HEK293 (cell line): ENCODE results near the gene TBL1XR1.

Source experiments
- CTCF ChIA-PET: fragments of 350-600 bp; formaldehyde crosslinking; extraction: SDS; loops from one replicate; lab custom pipeline; 2021; ENCODE audit warnings: antibody characterized with exemption; lab: Yijun Ruan, JAX
- POLR2A ChIA-PET: fragments of 300-600 bp; formaldehyde crosslinking; extraction: SDS; loops from one replicate; lab custom pipeline; 2020; ENCODE audit warnings: antibody characterized with exemption, inconsistent platforms; lab: Yijun Ruan, JAX
- H3K27ac ChIP-seq: fragments of 200-500 bp; sonication (Bioruptor generic); 2 replicates; pipeline ENCODE4 v1.5.1; 2014; ENCODE audit warnings: low read depth, low read length, control low read depth, inconsistent platforms; ENCODE audit errors: extremely low read depth
- H3K36me3 ChIP-seq, 2 experiments: fragments of 200-500 bp in 1 of 2; sonication (Bioruptor generic) in 1 of 2; 1 replicate in 1 of 2; 2 replicates in 1 of 2; pipeline ENCODE4 v1.5.1; 2014 to 2017; ENCODE audit warnings: inconsistent platforms in 2 of 2, low read length in 2 of 2; ENCODE audit not compliant: control insufficient read depth in 2 of 2, insufficient read depth in 1 of 2
- H3K4me1 ChIP-seq: fragments of 200-500 bp; sonication (Bioruptor generic); 2 replicates; pipeline ENCODE4 v1.5.1; 2014; ENCODE audit warnings: mild to moderate bottlenecking, low read length, inconsistent platforms; ENCODE audit not compliant: control insufficient read depth, insufficient read depth
- H3K4me3 ChIP-seq: 2 replicates; pipeline ENCODE4 v1.5.1; 2011; ENCODE audit warnings: low read depth, mild to moderate bottlenecking, control low read depth, low read length, moderate library complexity
- H3K9me3 ChIP-seq: fragments of 200-500 bp; sonication (Bioruptor generic); 2 replicates; pipeline ENCODE4 v1.5.1; 2014; ENCODE audit warnings: low read depth, low read length, inconsistent platforms; ENCODE audit not compliant: control insufficient read depth, insufficient read depth
- REPIN1 ChIP-seq: fragments of 450-650 bp; formaldehyde crosslinking; IDR thresholded peaks from 2 replicates; pipeline ENCODE4 v1.5.1; 2017; ENCODE audit warnings: missing biosample characterization, missing genetic modification characterization, low read depth
- ZFHX2 ChIP-seq: fragments of 450-650 bp; formaldehyde crosslinking; conservative IDR thresholded peaks from 2 replicates; pipeline ENCODE4 v1.5.1; 2016; ENCODE audit warnings: missing biosample characterization, missing genetic modification characterization
- ZFP37 ChIP-seq: fragments of 450-650 bp; formaldehyde crosslinking; IDR thresholded peaks from 2 replicates; pipeline ENCODE4 v1.5.1; 2016; ENCODE audit warnings: missing biosample characterization, missing genetic modification characterization
- ZIC2 ChIP-seq: fragments of 450-650 bp; formaldehyde crosslinking; IDR thresholded peaks from 2 replicates; pipeline ENCODE4 v1.5.1; 2016; ENCODE audit warnings: missing biosample characterization, missing genetic modification characterization
- ZNF10 ChIP-seq: fragments of 450-650 bp; formaldehyde crosslinking; IDR thresholded peaks from 2 replicates; pipeline ENCODE4 v1.5.1; 2017; ENCODE audit warnings: missing biosample characterization, missing genetic modification characterization
- ZNF140 ChIP-seq: fragments of 450-650 bp; formaldehyde crosslinking; IDR thresholded peaks from 2 replicates; pipeline ENCODE4 v1.5.1; 2016; ENCODE audit warnings: missing biosample characterization, missing genetic modification characterization
- ZNF184 ChIP-seq: fragments of 450-650 bp; IDR thresholded peaks from 2 replicates; pipeline ENCODE4 v1.5.1; 2018; ENCODE audit warnings: missing biosample characterization, mild to moderate bottlenecking, missing genetic modification characterization
- ZNF394 ChIP-seq: fragments of 450-650 bp; formaldehyde crosslinking; IDR thresholded peaks from 2 replicates; pipeline ENCODE4 v1.5.1; 2016; ENCODE audit warnings: missing biosample characterization, missing genetic modification characterization, mild to moderate bottlenecking, moderate library complexity, borderline replicate concordance
- ZNF624 ChIP-seq: fragments of 450-650 bp; formaldehyde crosslinking; IDR thresholded peaks from 2 replicates; pipeline ENCODE4 v1.5.1; 2017; ENCODE audit warnings: missing biosample characterization, missing genetic modification characterization
- TF ChIP-seq, protein P1 (sequence below): fragments of 450-650 bp; formaldehyde crosslinking; IDR thresholded peaks from 2 replicates; pipeline ENCODE4 v1.5.1; 2017; ENCODE audit warnings: missing biosample characterization, missing genetic modification characterization
- TF ChIP-seq, protein P2 (sequence below): fragments of 450-650 bp; formaldehyde crosslinking; IDR thresholded peaks from 2 replicates; pipeline ENCODE4 v1.5.1; 2016; ENCODE audit warnings: missing biosample characterization, missing genetic modification characterization, borderline replicate concordance
- TF ChIP-seq, protein P3 (sequence below): fragments of 450-650 bp; formaldehyde crosslinking; IDR thresholded peaks from 2 replicates; pipeline ENCODE4 v1.5.1; 2017; ENCODE audit warnings: missing biosample characterization, missing genetic modification characterization

Gene TBL1XR1

DNA sequence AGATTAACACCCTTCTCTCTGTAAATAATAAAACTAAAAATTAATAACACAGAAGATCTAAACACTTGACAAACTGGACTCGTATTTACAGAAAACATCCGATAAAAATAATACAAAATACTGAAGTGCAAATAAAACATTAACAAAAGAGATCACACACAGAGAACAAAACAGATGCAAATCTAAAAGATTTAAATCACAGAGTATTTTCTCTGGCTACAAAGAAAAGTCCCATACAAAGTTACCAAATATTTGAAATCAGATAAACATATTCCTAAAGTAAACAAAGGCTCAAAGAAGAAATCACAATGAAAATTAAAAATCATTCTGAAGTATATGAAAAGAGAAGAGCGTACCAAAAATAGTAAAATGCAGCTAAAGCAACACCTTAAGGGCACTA, 42.5 kb downstream of the TBL1XR1 start (continued):
- TF ChIP-seq, protein P1, sequence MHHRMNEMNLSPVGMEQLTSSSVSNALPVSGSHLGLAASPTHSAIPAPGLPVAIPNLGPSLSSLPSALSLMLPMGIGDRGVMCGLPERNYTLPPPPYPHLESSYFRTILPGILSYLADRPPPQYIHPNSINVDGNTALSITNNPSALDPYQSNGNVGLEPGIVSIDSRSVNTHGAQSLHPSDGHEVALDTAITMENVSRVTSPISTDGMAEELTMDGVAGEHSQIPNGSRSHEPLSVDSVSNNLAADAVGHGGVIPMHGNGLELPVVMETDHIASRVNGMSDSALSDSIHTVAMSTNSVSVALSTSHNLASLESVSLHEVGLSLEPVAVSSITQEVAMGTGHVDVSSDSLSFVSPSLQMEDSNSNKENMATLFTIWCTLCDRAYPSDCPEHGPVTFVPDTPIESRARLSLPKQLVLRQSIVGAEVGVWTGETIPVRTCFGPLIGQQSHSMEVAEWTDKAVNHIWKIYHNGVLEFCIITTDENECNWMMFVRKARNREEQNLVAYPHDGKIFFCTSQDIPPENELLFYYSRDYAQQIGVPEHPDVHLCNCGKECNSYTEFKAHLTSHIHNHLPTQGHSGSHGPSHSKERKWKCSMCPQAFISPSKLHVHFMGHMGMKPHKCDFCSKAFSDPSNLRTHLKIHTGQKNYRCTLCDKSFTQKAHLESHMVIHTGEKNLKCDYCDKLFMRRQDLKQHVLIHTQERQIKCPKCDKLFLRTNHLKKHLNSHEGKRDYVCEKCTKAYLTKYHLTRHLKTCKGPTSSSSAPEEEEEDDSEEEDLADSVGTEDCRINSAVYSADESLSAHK (tag by site-specific recombination) = no peak
- TF ChIP-seq ZFHX2 (tag by site-specific recombination) = no peak
- no peak for TF ChIP-seq ZNF184
- TF ChIP-seq, protein P2, sequence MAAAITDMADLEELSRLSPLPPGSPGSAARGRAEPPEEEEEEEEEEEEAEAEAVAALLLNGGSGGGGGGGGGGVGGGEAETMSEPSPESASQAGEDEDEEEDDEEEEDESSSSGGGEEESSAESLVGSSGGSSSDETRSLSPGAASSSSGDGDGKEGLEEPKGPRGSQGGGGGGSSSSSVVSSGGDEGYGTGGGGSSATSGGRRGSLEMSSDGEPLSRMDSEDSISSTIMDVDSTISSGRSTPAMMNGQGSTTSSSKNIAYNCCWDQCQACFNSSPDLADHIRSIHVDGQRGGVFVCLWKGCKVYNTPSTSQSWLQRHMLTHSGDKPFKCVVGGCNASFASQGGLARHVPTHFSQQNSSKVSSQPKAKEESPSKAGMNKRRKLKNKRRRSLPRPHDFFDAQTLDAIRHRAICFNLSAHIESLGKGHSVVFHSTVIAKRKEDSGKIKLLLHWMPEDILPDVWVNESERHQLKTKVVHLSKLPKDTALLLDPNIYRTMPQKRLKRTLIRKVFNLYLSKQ (tag by site-specific recombination) = no peak
- no peak for TF ChIP-seq ZNF394

DNA sequence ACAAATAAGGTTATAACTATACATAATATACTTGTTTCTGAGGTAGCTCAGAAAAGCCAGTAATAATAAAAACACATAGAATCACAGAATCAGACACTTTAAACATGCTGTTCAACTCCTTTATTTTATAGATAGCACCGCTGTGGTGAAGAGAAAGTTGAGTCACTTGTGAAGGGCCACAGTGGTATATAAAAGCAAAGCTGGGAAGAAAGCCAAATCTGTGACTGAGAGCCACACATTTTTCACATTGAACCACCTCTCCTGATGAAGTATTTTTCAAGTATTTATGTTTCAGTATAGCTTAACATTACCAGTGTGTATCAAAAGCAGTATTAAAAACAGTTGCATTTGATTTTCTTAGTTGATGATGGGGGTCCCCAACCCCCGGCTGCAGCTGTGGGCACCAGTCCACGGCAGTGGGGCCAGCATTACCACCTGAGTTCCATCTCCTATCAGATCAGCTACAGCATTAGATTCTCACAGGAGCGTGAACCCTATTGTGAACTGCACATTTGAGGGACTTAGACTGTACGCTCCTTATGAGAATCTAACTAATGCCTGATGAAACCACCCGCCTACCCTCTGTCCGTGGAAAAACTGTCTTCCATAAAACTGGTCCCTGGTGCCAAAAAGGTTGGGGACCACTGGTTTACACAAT, 46.2 kb downstream of the TBL1XR1 start:
- Histone ChIP-seq H3K36me3 (no peaks in the 10 kb centered on the region; a peak in 1 of 3 replicates), H3K4me1 (peaks cover 10% of the 10 kb centered on the region)
- POLR2A ChIA-PET = interaction anchor here (0.7 kb wide), 1 partner anchor 40 kb away, joined by 5 read pairs; no protein-coding TSS in a partner anchor

DNA sequence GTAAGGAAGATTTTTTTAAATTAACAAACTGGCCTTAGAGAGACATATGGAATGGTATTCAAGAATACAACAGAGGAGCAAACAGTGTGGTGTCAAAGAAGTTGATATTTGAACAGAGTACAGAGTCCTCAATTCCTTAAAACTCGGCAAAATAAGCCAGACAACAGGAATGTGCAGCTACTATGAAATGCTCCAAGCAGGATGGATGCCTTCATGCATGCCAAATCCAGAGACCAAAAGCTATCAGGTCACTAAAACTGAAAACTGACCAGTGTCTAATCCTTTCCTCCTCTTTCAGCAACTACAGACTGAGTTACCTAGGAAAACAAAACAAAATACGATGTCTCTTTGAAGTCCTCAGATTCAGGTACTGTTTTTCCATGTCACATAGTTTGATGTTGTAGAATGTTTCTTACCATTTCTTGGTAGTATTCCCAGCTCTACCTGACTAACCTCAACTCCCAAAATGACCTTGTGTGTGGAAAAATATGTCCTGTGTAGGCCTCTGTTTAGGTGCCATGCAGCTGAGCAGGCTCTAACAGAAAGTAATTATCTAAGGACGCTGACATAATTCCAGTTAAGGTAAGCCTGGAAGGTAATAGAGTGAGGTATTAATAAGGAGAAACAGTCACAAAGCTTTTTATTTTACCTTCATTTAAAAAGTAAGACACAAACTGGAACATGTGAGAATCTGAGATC, 46.9 kb downstream of the TBL1XR1 start:
- H3K36me3 ChIP-seq = no peaks in the 10 kb centered on the region; a peak in 1 of 3 replicates
- H3K9me3 ChIP-seq = no peaks in the 10 kb centered on the region
- CTCF ChIA-PET = no interaction called here
- POLR2A ChIA-PET = interaction anchor here (0.7 kb wide), 1 partner anchor 39 kb away, joined by 5 read pairs; no protein-coding TSS in a partner anchor
- TF ChIP-seq, protein P2 (tag by site-specific recombination) = no peak
- TF ChIP-seq ZNF10 (tag by site-specific recombination) = no peak
- no peak for TF ChIP-seq ZFP37
- no peak for TF ChIP-seq ZIC2 (tag by site-specific recombination)
- no peak for TF ChIP-seq ZNF140 (tag by site-specific recombination)
- no peak for TF ChIP-seq REPIN1 (tag by site-specific recombination)
- TF ChIP-seq, all 188 proteins: peak for 0
- Histone ChIP-seq H3K4me3 (no peak overlapping the region), H3K27ac (peak overlapping the region; percentile 37), H3K4me1 (peaks cover 10% of the 10 kb centered on the region)

More for the DNA sequence above, 46.2 kb downstream of the TBL1XR1 start:
- Histone ChIP-seq H3K4me3 (no peak overlapping the region), H3K27ac (peak overlapping the region; percentile 37; the same call in 1 of the 2 replicates), H3K9me3 (no peaks in the 10 kb centered on the region)
- TF ChIP-seq ZNF624 (no peak), ZNF10 (tag by site-specific recombination) (peak; percentile 38; the same call in 1 of the 2 replicates)
- TF ChIP-seq, protein P3, sequence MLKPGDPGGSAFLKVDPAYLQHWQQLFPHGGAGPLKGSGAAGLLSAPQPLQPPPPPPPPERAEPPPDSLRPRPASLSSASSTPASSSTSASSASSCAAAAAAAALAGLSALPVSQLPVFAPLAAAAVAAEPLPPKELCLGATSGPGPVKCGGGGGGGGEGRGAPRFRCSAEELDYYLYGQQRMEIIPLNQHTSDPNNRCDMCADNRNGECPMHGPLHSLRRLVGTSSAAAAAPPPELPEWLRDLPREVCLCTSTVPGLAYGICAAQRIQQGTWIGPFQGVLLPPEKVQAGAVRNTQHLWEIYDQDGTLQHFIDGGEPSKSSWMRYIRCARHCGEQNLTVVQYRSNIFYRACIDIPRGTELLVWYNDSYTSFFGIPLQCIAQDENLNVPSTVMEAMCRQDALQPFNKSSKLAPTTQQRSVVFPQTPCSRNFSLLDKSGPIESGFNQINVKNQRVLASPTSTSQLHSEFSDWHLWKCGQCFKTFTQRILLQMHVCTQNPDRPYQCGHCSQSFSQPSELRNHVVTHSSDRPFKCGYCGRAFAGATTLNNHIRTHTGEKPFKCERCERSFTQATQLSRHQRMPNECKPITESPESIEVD (tag by site-specific recombination) = 0 out of 2 replicates have a peak, but pooled peaks have one; percentile 39
- CTCF ChIA-PET = no interaction called here
